GM19324 (cell line): ENCODE data around the gene MAP10.

Source experiments
- ATAC-seq: cut with Tn5 transposase; IDR thresholded peaks from one replicate; pipeline ENCODE4 v1.9.1; 2021; ENCODE audit warnings: mild to moderate bottlenecking, moderate library complexity; ENCODE audit not compliant: unreplicated experiment, low FRiP score

MAP10 gene

DNA sequence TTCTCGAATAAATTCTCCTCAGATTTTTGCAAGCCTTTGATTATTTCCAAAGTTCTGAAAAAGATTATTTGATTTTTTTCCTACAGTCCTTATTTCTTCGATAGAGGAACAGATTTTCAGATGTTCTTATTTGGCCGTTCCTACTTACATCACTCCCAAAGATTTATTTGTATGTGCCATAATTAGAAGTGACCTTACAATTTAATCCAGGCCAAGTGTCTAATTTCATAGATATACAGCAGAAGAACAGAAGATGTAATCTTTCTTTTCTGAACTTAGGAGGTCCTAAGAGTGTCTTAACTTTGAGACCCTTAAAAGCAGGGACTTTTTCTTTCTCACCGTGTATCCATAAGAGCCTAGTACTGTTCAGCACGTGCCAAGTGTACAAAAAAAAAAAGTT is 46.3 kb downstream of the MAP10 start:
- ATAC-seq = no peak

- no peak for ATAC-seq
These were observed 49.0 kb downstream of the MAP10 start for GRCh38 chr1:232853994-232854797.

DNA sequence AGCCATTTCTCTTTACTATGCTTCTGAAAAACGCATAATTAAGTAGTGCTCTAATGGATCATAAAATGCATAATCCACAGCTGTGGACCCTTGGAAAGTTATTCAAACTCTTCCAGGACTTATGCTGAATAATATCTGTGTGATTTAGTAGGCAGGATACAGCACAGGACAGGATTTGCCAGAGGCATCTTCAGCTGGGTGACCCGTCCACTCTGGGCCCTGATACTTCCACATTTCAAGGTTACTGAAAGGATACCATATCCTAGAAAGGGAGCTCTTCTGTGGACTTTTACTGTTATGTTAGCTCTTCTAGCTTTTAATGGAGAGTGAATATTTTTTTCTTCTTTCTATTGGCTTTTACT is 49.6 kb downstream of the MAP10 start:
- no peak for ATAC-seq

- no peak for ATAC-seq
These were observed 51.3 kb downstream of the MAP10 start for GRCh38 chr1:232856541-232856940.
